ENCODE results near the gene RHAG.

GRCh38 chr6:49648036-49648435, 11.4 kb upstream of the RHAG start:
- TF ChIP-seq, protein P1, sequence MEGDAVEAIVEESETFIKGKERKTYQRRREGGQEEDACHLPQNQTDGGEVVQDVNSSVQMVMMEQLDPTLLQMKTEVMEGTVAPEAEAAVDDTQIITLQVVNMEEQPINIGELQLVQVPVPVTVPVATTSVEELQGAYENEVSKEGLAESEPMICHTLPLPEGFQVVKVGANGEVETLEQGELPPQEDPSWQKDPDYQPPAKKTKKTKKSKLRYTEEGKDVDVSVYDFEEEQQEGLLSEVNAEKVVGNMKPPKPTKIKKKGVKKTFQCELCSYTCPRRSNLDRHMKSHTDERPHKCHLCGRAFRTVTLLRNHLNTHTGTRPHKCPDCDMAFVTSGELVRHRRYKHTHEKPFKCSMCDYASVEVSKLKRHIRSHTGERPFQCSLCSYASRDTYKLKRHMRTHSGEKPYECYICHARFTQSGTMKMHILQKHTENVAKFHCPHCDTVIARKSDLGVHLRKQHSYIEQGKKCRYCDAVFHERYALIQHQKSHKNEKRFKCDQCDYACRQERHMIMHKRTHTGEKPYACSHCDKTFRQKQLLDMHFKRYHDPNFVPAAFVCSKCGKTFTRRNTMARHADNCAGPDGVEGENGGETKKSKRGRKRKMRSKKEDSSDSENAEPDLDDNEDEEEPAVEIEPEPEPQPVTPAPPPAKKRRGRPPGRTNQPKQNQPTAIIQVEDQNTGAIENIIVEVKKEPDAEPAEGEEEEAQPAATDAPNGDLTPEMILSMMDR (IDR thresholded peaks at IDR 0.05 in 2 of 3, conservative IDR thresholded peaks at IDR 0.05 in 1 of 3; ENCODE audit: borderline replicate concordance in 1 of 3, insufficient read depth in 1 of 3, low read depth in 2 of 3, low read length in 2 of 3), result no peak
- TF ChIP-seq EZH2 (IDR thresholded peaks at IDR 0.05) (no peak), ELF1 (IDR thresholded peaks at IDR 0.05; ENCODE audit: borderline replicate concordance, low read depth) (no peak), EZH2phosphoT487 (IDR thresholded peaks at IDR 0.05; ENCODE audit: borderline replicate concordance) (no peak)
- TF ChIP-seq, protein P2, sequence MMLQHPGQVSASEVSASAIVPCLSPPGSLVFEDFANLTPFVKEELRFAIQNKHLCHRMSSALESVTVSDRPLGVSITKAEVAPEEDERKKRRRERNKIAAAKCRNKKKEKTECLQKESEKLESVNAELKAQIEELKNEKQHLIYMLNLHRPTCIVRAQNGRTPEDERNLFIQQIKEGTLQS (IDR thresholded peaks at IDR 0.05), result no peak
